Smooth muscle cell (in vitro differentiated cells): Measurements from ENCODE around the gene RHOA. TPM values are rescaled to one million over a fixed set of nuclear protein-coding genes. Genes with fewer than 3 reads are reported as not detected.
A peak's percentile ranks its signal among the peaks of the same experiment; 100 is the strongest.

Source experiments
- DNase-seq: peaks from one replicate; lab custom pipeline; 2025; ENCODE audit not compliant: unreplicated experiment; lab: John Stamatoyannopoulos, UW
- H2AFZ ChIP-seq: fragments of 200-600 bp; sonication (generic); 2 replicates; pipeline ENCODE4 v1.6.0; 2016; ENCODE audit warnings: antibody characterized with exemption, low read depth, mild to moderate bottlenecking
- H3F3A ChIP-seq: fragments of 200-600 bp; sonication (generic); 2 replicates; pipeline ENCODE4 v1.6.0; 2017; ENCODE audit warnings: antibody characterized with exemption, low read depth
- H3K27ac ChIP-seq: fragments of 200-600 bp; sonication (generic); 2 replicates; pipeline ENCODE4 v1.5.1; 2016; ENCODE audit warnings: low read depth, mild to moderate bottlenecking
- H3K27me3 ChIP-seq: fragments of 200-600 bp; sonication (generic); 2 replicates; pipeline ENCODE4 v1.6.1; 2016; ENCODE audit warnings: low read depth, mild to moderate bottlenecking
- H3K36me3 ChIP-seq: fragments of 200-600 bp; sonication (generic); 2 replicates; pipeline ENCODE4 v1.5.1; 2016; ENCODE audit warnings: low read depth
- H3K4me1 ChIP-seq: fragments of 200-600 bp; sonication (generic); 2 replicates; pipeline ENCODE4 v1.5.1; 2016; ENCODE audit warnings: low read depth
- H3K4me2 ChIP-seq: fragments of 200-600 bp; sonication (generic); 2 replicates; pipeline ENCODE4 v1.6.0; 2016; ENCODE audit warnings: mild to moderate bottlenecking
- H3K4me3 ChIP-seq: fragments of 200-600 bp; sonication (generic); 2 replicates; pipeline ENCODE4 v1.5.1; 2016; ENCODE audit warnings: mild to moderate bottlenecking
- H3K79me2 ChIP-seq: fragments of 200-600 bp; sonication (generic); 2 replicates; pipeline ENCODE4 v1.6.0; 2016; ENCODE audit warnings: low read depth, mild to moderate bottlenecking
- H3K9ac ChIP-seq: fragments of 200-600 bp; sonication (generic); 2 replicates; pipeline ENCODE4 v1.6.0; 2016; ENCODE audit warnings: low read depth
- H3K9me3 ChIP-seq: fragments of 200-600 bp; sonication (generic); replicated peaks from 2 replicates; pipeline ENCODE4 v1.5.1; 2016; ENCODE audit warnings: low read depth
- H4K20me1 ChIP-seq: fragments of 200-600 bp; sonication (generic); 2 replicates; pipeline ENCODE4 v1.6.0; 2016; ENCODE audit warnings: low read depth
- CTCF ChIP-seq: fragments of 200-600 bp; sonication (generic); IDR thresholded peaks from 2 replicates; pipeline ENCODE4 v1.5.1; 2017; ENCODE audit warnings: borderline replicate concordance, mild to moderate bottlenecking, antibody characterized with exemption; ENCODE audit not compliant: insufficient read depth, poor library complexity, severe bottlenecking
- WGBS: methylation state at CpG from one replicate; pipeline ENCODE4 v1.1.7; 2016; ENCODE audit warnings: low lambda C conversion rate; 5-methylcytosine and 5-hydroxymethylcytosine counted together
- polyA plus RNA-seq: library from polyadenylated mRNA; unstranded; fragments of >200 nt; fragmentation: Nextera tagmentation; extraction: Ambion mirVana; gene quantifications from 2 replicates; pipeline ENCODE4 v1.2.1, GENCODE V29; 2016
- total RNA-seq: library from RNA; depleted of rRNA; stranded (reverse); fragments of >200 nt; gene quantifications from 2 replicates; pipeline ENCODE4 v1.2.3, GENCODE V29; 2014

The RHOA gene
- total and polyA plus RNA-seq, 2 experiments from 2014 or later: 447 to 530 TPM

- Histone ChIP-seq H3K4me2 (no peak overlapping the region), H3K27ac (no peak overlapping the region), H3K9me3 (no peaks in the 10 kb centered on the region), H3F3A (no peaks in the 10 kb centered on the region), H4K20me1 (peaks cover 16% of the 10 kb centered on the region), H2AFZ (no peak overlapping the region), H3K4me1 (peaks cover 15% of the 10 kb centered on the region), H3K9ac (no peak overlapping the region), H3K36me3 (no peaks in the 10 kb centered on the region), H3K27me3 (no peaks in the 10 kb centered on the region), H3K4me3 (no peak overlapping the region), H3K79me2 (peaks cover 33% of the 10 kb centered on the region)
- TF ChIP-seq CTCF: no peak
- 89% methylated on average over 2 of the region's 2 CpGs for WGBS
- DNase-seq: no peak
Measured at GRCh38 chr3:49414753-49415152, 3.0 kb upstream of the RHOA start.

GRCh38 chr3:49413338-49413734 is 1.6 kb upstream of the RHOA start:
- WGBS: 89% methylated on average over 6 of the region's 6 CpGs
- H4K20me1 ChIP-seq: peaks cover 30% of the 10 kb centered on the region
- no peaks in the 10 kb centered on the region for H3K27me3 ChIP-seq
- H3K9ac ChIP-seq: peak overlapping the region; percentile 81
- H2AFZ ChIP-seq: no peak overlapping the region
- TF ChIP-seq CTCF: no peak
- peak overlapping the region; percentile 82 for H3K4me2 ChIP-seq
- H3K4me1 ChIP-seq: peaks cover 21% of the 10 kb centered on the region
- DNase-seq: no peak
- no peaks in the 10 kb centered on the region for H3K9me3 ChIP-seq
- peak overlapping the region; percentile 1 for H3K27ac ChIP-seq
- peaks cover 47% of the 10 kb centered on the region for H3K79me2 ChIP-seq
- H3K4me3 ChIP-seq: peak overlapping the region; percentile 62
- no peaks in the 10 kb centered on the region for H3K36me3 ChIP-seq
- H3F3A ChIP-seq: no peaks in the 10 kb centered on the region

- Histone ChIP-seq H4K20me1 (peaks cover 36% of the 10 kb centered on the region), H3K9ac (peak overlapping the region; percentile 81), H3K36me3 (no peaks in the 10 kb centered on the region), H3K4me3 (peak overlapping the region; percentile 62), H3K27me3 (no peaks in the 10 kb centered on the region), H3K79me2 (peaks cover 53% of the 10 kb centered on the region), H3F3A (peaks cover 2% of the 10 kb centered on the region), H2AFZ (no peak overlapping the region), H3K4me2 (peak overlapping the region; percentile 82), H3K4me1 (peaks cover 21% of the 10 kb centered on the region), H3K27ac (peak overlapping the region; percentile 70), H3K9me3 (no peaks in the 10 kb centered on the region)
- no peak for DNase-seq
- WGBS: 39% methylated on average over 15 of the region's 16 CpGs
- no peak for TF ChIP-seq CTCF
Measured at GRCh38 chr3:49412632-49413337, 1.0 kb upstream of the RHOA start.

GRCh38 chr3:49411535-49411967 is 225 bp downstream of the RHOA start:
- Histone ChIP-seq H3K79me2 (peaks cover 65% of the 10 kb centered on the region), H4K20me1 (peaks cover 48% of the 10 kb centered on the region), H3K27ac (peak overlapping the region; percentile 80), H3K4me1 (peaks cover 21% of the 10 kb centered on the region), H3K36me3 (no peaks in the 10 kb centered on the region), H3K9ac (peak overlapping the region; percentile 83), H3K27me3 (no peaks in the 10 kb centered on the region), H3K9me3 (no peaks in the 10 kb centered on the region), H3K4me2 (peak overlapping the region; percentile 93), H3K4me3 (peak overlapping the region; percentile 83), H2AFZ (no peak overlapping the region), H3F3A (peaks cover 11% of the 10 kb centered on the region)
- no peak for TF ChIP-seq CTCF
- 0% methylated on average over 33 of the region's 59 CpGs for WGBS
- peak; percentile 37 for DNase-seq
